Right atrium auricular region (tissue), 2 donors: Measurements from ENCODE around the gene CNOT11. TPM values are rescaled to one million over a fixed set of nuclear protein-coding genes. Genes with fewer than 3 reads are reported as not detected.

Source experiments
- DNase-seq: peaks from one replicate; pipeline ENCODE4 v3.0.0-alpha.2; 2019; ENCODE audit warnings: low spot score
- H3K27ac ChIP-seq, 2 donors: fragments of 200-600 bp; sonication (generic); 1 replicate in 1 of 2; 2 replicates in 1 of 2; pipeline ENCODE4 v1.5.1; 2016 to 2019
- H3K27me3 ChIP-seq, 2 donors: fragments of 200-600 bp; sonication (generic); one replicate each; pipeline versions ENCODE4 v1.5.1 to v1.6.0; 2017 to 2019
- H3K36me3 ChIP-seq: fragments of 200-600 bp; sonication (generic); one replicate; pipeline ENCODE4 v1.5.1; 2016
- H3K4me1 ChIP-seq, 2 donors: fragments of 200-600 bp; sonication (generic); one replicate each; pipeline versions ENCODE4 v1.5.1 to v1.6.0; 2017 to 2019
- H3K4me3 ChIP-seq, 2 donors: fragments of 200-600 bp; sonication (generic); 1 replicate in 1 of 2; 2 replicates in 1 of 2; pipeline ENCODE4 v1.5.1; 2017 to 2019; ENCODE audit warnings: mild to moderate bottlenecking in 1 of 2, moderate library complexity in 1 of 2
- H3K9me3 ChIP-seq, 2 donors: fragments of 200-600 bp; sonication (generic); one replicate each; pipeline ENCODE4 v1.5.1; 2019
- total RNA-seq, 2 donors: library from RNA; depleted of rRNA; stranded (reverse); fragments of >200 nt; gene quantifications; one replicate each; pipeline ENCODE4 v1.1.0, GENCODE V29; 2016
- TF ChIP-seq, protein P1 (sequence below), 2 donors: fragments of 200-600 bp; sonication (generic); IDR thresholded peaks; one replicate each; pipeline ENCODE4 v1.5.1; 2019; ENCODE audit warnings: antibody characterized with exemption in 2 of 2

The CNOT11 gene
- total RNA-seq, 2 donors from 2014 or later: 37.0 to 40.4 TPM

- H3K27me3 ChIP-seq: no peaks in the 10 kb centered on the region
- no peaks in the 10 kb centered on the region for H3K9me3 ChIP-seq
- TF ChIP-seq, protein P1, sequence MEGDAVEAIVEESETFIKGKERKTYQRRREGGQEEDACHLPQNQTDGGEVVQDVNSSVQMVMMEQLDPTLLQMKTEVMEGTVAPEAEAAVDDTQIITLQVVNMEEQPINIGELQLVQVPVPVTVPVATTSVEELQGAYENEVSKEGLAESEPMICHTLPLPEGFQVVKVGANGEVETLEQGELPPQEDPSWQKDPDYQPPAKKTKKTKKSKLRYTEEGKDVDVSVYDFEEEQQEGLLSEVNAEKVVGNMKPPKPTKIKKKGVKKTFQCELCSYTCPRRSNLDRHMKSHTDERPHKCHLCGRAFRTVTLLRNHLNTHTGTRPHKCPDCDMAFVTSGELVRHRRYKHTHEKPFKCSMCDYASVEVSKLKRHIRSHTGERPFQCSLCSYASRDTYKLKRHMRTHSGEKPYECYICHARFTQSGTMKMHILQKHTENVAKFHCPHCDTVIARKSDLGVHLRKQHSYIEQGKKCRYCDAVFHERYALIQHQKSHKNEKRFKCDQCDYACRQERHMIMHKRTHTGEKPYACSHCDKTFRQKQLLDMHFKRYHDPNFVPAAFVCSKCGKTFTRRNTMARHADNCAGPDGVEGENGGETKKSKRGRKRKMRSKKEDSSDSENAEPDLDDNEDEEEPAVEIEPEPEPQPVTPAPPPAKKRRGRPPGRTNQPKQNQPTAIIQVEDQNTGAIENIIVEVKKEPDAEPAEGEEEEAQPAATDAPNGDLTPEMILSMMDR (IDR thresholded peaks at IDR 0.05): no peak
- H3K27ac ChIP-seq: no peak overlapping the region
- H3K36me3 ChIP-seq: no peaks in the 10 kb centered on the region
- no peak for DNase-seq
- H3K4me3 ChIP-seq: no peak overlapping the region
- H3K4me1 ChIP-seq: no peaks in the 10 kb centered on the region
These were observed 28.9 kb upstream of the CNOT11 start for GRCh38 chr2:101223814-101224231.

DNA sequence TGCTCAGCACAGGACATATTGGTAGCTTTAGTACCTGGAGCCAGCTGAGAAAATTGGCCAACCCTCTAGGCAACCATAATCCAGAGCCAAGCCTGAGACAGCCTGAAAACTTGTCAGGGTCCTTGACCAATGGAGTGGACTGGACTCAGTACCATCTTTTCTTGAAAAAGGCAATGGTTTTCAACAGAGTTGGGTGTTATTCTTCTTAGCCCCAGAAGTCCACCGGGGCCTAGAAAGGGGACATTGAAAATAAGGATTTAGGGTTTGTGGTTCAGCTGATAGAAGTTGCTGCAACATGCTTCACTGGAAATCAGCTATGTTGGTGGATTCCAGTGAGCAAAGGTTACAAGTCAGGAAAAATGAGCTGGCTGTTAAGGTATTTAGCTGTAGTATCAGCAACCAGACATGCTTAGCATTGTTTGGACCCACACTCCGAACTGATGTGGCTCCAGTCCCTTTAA lies 22.1 kb upstream of the CNOT11 start:
- Histone ChIP-seq H3K27ac (peak overlapping the region in 1 of 2 donors; percentile 33), H3K27me3 (no peaks in the 10 kb centered on the region), H3K36me3 (no peaks in the 10 kb centered on the region), H3K4me1 (peaks cover 0 to 8% of the 10 kb centered on the region in 2 donors), H3K4me3 (no peak overlapping the region), H3K9me3 (no peaks in the 10 kb centered on the region)
- TF ChIP-seq, protein P1 (IDR thresholded peaks at IDR 0.05): no peak
- DNase-seq: no peak

- Histone ChIP-seq H3K36me3 (no peaks in the 10 kb centered on the region), H3K9me3 (no peaks in the 10 kb centered on the region), H3K4me3 (no peak overlapping the region), H3K27ac (peak overlapping the region in 1 of 2 donors; percentile 33), H3K4me1 (peaks cover 0 to 8% of the 10 kb centered on the region in 2 donors), H3K27me3 (no peaks in the 10 kb centered on the region)
- TF ChIP-seq, protein P1 (IDR thresholded peaks at IDR 0.05): no peak
- no peak for DNase-seq
These were observed 21.4 kb upstream of the CNOT11 start for GRCh38 chr2:101231240-101231639.

DNA sequence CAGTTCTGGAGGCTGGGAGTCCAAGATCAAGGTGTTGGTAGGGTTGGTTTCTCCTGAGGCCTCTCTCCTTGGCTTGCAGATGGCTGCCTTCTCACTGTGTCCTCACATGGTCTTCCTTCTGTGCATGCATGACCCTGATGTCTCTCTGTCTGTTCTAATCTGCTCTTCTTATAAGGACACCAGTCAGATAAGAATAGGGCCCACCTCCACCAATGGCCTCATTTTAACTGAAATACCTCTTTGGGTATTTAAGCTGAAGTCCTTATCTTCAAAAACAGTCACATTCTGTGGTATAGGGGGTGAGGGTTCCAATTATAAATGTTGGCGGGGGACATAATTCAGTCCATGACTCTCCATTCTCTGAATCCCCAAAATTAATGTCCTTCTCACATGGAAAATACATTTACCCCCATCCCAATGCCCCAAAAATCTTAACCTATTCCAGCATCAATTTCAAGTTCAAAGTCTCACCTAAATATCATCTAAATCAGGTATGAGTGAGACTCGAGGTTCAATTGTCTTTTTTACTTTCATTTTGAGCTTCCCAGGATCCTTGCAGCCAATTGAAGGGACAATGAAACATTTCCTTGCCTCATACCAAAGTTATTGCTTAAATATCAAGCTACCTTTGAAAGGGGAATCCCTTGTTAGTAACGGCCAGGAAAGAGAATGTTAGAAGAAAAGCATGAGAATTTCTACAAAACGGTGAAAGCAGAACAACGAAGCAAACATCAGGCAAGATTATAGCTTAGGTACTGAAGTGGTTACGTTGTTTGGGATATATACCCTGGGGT lies 20.6 kb upstream of the CNOT11 start:
- Histone ChIP-seq H3K4me1 (peaks cover 0 to 8% of the 10 kb centered on the region in 2 donors), H3K4me3 (no peak overlapping the region), H3K27ac (no peak overlapping the region), H3K36me3 (no peaks in the 10 kb centered on the region), H3K27me3 (no peaks in the 10 kb centered on the region), H3K9me3 (no peaks in the 10 kb centered on the region)
- no peak for DNase-seq
- TF ChIP-seq, protein P1 (IDR thresholded peaks at IDR 0.05): no peak

DNA sequence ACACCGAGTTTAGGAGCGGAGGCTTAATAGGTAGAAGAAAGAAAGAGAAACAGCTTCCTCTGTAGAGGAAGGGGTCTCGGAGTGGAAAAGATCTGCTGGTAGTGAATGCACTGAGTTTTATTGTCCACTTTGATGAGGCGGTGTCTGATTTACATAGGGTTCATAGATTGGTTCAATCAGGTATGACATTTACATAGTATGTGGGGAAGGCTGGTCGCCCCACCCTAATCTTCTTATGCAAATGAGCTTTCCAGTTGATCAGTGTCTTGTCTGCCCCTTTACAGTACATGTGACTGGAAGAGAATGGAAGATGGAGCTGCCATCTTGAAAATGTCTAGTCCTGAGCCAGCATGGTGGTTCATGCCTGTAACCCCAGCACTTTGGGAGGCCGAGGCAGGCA lies 19.9 kb upstream of the CNOT11 start:
- H3K27ac ChIP-seq: no peak overlapping the region
- TF ChIP-seq, protein P1 (IDR thresholded peaks at IDR 0.05): no peak
- H3K36me3 ChIP-seq: no peaks in the 10 kb centered on the region
- DNase-seq: no peak
- peaks cover 0 to 8% of the 10 kb centered on the region in 2 donors for H3K4me1 ChIP-seq
- H3K9me3 ChIP-seq: no peaks in the 10 kb centered on the region
- no peaks in the 10 kb centered on the region for H3K27me3 ChIP-seq
- H3K4me3 ChIP-seq: no peak overlapping the region
